RPMI7951 (cell line): Measurements from ENCODE around the gene PCBP2. TPM values are rescaled to one million over a fixed set of nuclear protein-coding genes. Genes with fewer than 3 reads are reported as not detected.
A peak's percentile ranks its signal among the peaks of the same experiment; 100 is the strongest.

Experiments used
- DNase-seq: peaks from one replicate; pipeline ENCODE4 v3.0.0-alpha.2; 2012; ENCODE audit warnings: low read depth
- total RNA-seq: library from RNA; depleted of rRNA; stranded (reverse); fragments of >200 nt; shearing (Covaris generic); gene quantifications from 2 replicates; pipeline ENCODE4 v1.2.3, GENCODE V29; 2014; rRNA removed

The PCBP2 gene
- total RNA-seq, 1 experiment from 2014 or later: 135 TPM

DNA sequence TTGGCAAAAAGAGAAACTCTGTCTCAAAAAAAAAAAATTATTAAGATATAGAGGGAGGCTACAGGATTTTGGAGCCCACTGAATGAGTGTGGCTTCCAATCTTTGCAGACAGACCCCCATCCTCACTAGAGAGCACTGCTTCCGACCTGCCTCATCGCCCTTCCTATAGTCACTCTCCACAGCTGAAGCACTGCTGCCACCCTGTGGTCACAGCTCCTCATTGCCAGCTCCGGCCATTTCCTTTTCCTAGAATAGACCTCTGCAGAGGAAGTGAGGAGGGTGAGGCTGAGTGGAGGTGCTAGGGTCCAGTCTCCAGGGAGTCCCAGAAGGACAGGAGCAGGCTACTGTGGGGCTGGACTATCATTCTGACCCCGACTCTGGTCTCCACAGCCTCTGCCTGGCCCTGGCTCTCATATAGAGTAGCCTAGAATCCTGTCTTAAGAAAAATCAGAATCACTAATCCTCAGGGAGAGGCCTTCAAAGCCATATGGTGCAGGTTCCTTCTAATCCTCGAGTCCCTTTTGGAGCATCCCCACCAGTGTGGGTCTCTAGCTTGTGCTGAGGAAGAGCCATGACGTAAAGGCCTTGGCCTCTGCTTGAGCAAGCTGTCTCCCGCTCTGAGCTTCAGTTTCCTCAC lies 56.8 kb downstream of the PCBP2 start:
- DNase-seq: peak; percentile 65

DNA sequence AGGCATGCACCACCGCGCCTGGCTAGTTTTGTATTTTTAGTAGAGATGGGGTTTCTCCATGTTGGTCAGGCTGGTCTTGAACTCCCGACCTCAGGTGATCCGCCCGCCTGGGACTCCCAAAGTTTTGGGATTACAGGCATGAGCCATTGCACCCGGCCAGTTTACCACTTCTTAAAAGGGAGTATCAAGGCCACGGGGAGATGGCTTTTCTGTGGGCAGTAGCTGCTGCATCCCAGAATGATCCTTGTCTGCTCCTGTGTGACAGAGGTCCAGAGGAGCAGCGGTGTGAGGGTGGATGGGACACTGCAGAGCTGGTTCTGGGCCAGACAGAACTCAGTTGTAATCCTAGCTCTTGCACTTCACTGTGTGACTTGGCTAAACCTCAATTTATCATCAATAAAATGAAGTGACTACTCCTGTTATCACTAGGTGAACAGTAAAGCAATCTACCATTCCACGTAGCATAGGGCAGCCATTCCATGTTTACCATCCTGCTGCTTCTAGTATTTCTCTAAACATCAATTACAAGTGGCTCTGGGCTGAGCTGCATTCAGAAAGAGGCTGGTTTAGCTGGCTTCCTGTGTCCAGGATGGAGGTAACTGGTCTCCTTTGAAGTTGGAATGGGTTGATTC lies 58.4 kb downstream of the PCBP2 start:
- DNase-seq: no peak

DNA sequence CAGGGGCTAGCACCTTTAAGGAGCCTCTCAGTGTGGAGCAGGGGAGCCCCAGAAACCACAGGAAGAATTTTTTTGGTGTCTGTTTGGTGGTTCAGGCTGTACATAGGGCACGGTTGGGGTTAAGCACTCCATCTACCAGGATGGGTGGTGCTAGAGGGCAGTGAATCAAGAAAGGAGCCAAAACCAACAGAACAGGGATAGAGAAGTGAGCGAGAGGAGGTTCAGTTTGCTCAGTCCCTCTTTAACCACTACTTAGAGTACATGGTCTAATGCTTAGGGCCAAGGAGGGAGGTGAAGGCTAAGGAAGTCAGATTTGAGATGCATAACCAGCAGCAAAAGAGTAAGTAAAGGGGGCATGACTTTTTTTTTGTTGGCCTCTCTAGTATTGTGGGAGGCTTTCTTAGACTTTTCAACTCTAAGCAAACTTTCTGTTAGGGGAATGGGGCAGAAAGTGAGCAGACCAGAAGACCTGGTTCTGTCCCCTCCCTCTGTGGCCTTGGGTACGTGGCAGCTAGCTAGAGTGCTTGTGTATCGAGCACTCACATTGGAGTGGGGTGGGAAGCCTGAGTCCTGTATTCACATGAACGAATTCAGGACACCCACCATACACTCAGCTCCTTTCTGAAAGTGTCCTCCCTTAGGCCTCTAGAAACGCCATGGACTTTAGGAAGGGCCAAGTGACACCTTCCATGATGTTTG lies 62.0 kb downstream of the PCBP2 start:
- DNase-seq: no peak

DNA sequence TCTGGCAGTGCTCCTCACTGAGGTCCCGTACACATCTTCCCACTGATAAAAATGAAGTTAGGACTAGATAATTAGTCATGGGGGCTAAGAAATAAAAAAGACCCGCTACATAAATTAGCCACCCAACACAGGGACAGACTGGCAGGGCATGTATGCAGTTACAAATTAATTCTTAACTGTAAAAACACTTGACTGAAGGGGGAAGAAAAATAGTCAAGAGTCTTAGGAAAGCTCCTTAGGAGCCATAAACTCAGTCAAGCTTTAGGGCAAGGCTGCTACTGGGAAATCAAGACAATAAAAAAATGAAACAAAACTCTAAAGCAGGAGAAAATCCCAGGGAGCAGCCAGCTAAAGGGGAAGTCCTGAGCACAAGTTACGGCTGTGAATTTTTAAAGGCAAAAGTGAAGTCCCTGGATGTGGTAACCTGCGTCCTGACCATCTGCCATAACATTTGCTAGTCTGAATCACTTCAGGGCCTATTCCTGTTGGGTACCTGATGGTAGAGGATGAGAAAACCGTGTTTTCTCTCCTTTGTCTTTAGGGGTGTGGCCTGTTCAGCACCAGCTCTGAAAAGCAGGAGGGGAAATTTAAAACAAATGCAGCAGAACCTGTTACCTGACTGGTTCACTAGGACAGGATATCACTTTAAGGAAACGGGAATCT lies 62.9 kb downstream of the PCBP2 start:
- DNase-seq: no peak

DNA sequence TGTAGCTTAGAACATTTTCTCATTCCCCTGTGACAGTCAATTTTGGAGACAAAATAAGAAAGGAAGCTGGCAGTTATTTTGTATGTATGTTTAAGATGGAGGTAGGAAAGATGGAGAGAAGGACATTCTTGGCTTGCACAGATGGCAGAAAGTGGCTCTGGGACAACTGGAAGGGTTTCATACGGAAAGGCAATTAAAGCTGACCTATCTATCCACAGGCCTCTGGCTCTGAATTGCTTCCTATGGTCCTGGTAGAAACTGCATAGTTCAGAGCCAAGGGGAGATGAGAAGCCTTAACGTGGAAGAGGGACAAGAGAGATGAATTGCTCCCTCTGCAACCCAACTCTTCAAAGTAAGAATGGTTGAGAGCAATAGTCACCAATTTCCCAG lies 63.4 kb downstream of the PCBP2 start:
- no peak for DNase-seq

DNA sequence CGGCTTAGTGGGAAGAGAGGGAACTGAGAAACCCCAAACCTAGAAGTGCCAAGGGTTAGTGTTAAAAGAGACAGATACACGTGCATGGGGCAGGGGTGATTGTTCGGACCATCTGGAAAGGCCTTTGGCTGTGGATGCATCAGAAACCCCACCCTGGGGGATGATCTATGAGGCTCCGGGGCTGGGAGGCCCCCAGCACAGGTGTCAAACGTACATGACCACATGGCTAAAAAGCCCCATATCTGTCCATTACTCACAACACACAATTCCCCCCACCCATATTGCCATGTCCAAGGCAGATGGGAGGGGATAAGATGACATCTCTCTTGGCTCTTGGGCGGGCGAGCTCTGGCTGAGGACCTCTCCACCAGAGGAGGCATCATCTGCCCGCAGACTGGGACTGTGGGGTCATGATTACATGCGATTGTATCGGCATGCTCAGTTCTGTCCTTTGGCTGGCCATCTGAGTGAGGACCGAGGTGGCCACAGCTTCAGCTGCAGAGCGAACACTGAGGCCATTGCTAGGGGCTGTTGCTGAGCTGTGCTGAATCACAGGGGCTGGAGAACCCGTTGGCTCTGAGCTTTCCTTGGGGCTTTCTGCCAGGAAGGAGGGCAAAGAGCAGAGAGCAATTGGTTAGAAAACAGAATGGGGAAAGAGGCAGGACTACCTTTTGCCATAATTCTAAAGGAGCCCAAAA lies 65.0 kb downstream of the PCBP2 start:
- no peak for DNase-seq

DNA sequence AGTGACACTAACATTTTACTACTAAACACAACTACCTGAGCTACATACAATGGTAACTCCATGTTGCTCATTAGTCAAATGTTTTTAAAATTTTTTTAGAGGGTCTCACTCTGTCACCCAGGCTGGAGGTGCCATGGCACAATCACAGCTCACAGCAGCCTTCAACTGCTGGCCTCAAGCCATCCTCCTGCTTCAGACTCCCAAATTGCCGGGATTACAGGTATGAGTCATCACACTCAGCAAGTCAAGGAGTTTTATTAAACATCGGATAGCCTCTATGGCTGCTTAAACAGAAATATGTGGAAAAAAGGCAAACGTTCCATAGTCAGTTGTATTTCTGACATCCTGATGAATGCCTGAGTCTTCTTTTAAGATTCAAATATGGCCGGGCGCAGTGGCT lies 66.5 kb downstream of the PCBP2 start:
- DNase-seq: peak; percentile 27

DNA sequence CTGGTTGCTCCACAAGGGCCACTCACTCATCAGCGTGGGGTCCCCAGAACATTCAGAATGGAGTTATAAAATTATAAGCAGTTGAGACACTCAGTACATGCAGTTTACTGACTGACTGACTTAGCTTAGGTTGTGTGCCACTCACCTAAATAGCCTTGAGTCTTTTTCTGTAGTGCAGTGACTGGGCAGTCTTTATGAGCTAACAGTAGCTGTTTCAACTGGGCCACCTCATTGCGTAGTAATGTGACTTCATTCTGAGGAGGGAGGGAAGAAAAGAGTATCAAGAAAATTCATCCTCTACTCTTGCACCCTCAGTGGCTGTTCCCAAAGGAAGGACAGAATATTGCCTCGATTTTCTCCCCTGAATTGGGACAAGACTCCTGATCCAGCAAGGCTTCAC lies 71.2 kb downstream of the PCBP2 start:
- no peak for DNase-seq

DNA sequence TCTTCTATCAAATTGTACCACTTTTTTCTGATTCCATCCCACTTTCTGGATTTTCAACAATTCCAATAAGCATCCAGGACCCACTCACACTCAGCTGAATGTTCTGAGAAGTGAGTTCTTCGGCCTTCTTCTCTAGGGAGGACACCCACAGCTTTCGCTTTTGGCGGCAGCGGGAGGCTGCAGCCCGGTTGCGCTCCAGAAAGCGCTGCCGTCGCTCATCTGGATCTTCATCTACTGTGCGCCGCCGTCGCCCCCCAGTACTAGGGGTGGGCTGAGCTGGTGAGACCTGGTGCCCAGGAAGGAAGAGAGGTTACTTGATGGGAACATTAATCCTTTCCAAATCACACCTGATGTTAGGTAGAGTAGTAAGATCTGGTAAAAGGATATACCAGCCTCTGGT lies 72.6 kb downstream of the PCBP2 start:
- DNase-seq: no peak

DNA sequence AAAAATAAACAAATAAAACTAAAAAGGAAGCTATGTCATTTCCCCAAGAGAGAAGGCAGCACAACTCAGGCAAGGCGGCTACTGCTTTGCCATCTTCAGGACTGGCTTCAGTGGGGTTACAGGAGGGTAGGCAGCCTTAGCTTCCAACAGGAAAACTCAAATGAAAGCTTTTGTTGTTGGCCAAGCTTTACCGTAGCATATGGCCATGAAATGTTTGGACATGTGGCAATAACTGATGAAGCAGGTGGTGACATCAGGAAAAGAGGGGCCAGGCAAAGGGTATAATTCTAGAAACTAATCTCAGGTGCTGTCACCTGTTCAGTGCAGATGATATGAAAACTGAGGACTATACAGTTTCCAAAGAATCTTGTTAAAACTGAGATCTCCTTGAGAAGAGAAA lies 78.2 kb downstream of the PCBP2 start:
- DNase-seq: no peak

Other genes with a start within 250 kb of the PCBP2 start
- gene ITGB7, start 244.9 kb upstream of the PCBP2 start, total RNA-seq: 0.96 and 1.1 TPM in 2 replicates
- gene RARG, start 219.9 kb upstream of the PCBP2 start, total RNA-seq: 11.1 and 13.8 TPM in 2 replicates
- 11.3 and 12.6 TPM in 2 replicates for gene ESPL1, start 183.8 kb upstream of the PCBP2 start, total RNA-seq
- gene PFDN5, start 156.6 kb upstream of the PCBP2 start, total RNA-seq: 480 and 497 TPM in 2 replicates
- 55.9 and 60.0 TPM in 2 replicates for gene MYG1, start 152.4 kb upstream of the PCBP2 start, total RNA-seq
- 43.9 and 56.0 TPM in 2 replicates for gene AAAS, start 130.5 kb upstream of the PCBP2 start, total RNA-seq
- not detected in 2 replicates for gene SP7, start 115.7 kb upstream of the PCBP2 start, total RNA-seq
- 29.3 and 35.2 TPM in 2 replicates for gene SP1, start 71.9 kb upstream of the PCBP2 start, total RNA-seq
- not detected in 2 replicates for gene AMHR2, start 28.2 kb upstream of the PCBP2 start, total RNA-seq
- gene PRR13, start 10.4 kb upstream of the PCBP2 start, total RNA-seq: 83.5 and 86.6 TPM in 2 replicates
- 8.1 and 9.1 TPM in 2 replicates for gene MAP3K12, start 47.4 kb downstream of the PCBP2 start, total RNA-seq
- 50.3 and 62.6 TPM in 2 replicates for gene TARBP2, start 49.2 kb downstream of the PCBP2 start, total RNA-seq
- gene NPFF, start 55.4 kb downstream of the PCBP2 start, total RNA-seq: not detected in 2 replicates
- 6.4 and 8.9 TPM in 2 replicates for gene ATF7, start 174.3 kb downstream of the PCBP2 start, total RNA-seq
- gene ATP5MC2, start 224.0 kb downstream of the PCBP2 start, total RNA-seq: 318 and 375 TPM in 2 replicates